Activated T-helper 1 cell treated with Interleukin-2 at 50 U/mL for 16 hours (primary cell): ENCODE results near the gene RAB26.
A peak's percentile ranks its signal among the peaks of the same experiment; 100 is the strongest.
"Not testable (repeated sequence)": the region's sequence is repeated elsewhere in the genome, so short reads cannot be mapped to it uniquely, and the experiment has no call there.

Experiments used
- DNase-seq: peaks from one replicate; pipeline ENCODE4 v3.0.0-alpha.2; 2020; ENCODE audit warnings: low read depth

The RAB26 gene

GRCh38 chr16:2117341-2117740 is 31.1 kb upstream of the RAB26 start:
- DNase-seq: not testable (repeated sequence)

GRCh38 chr16:2117960-2118722 is 30.3 kb upstream of the RAB26 start:
- DNase-seq: not testable (repeated sequence)

- not testable (repeated sequence) for DNase-seq
Measured at GRCh38 chr16:2121325-2121724, 27.1 kb upstream of the RAB26 start.

- no peak for DNase-seq
Measured at GRCh38 chr16:2121853-2122252, 26.6 kb upstream of the RAB26 start.

GRCh38 chr16:2122429-2122828 is 26.0 kb upstream of the RAB26 start:
- DNase-seq: no peak

GRCh38 chr16:2122934-2123683 is 25.3 kb upstream of the RAB26 start:
- DNase-seq: not testable (repeated sequence)

- DNase-seq: not testable (repeated sequence)
Measured at GRCh38 chr16:2123706-2124376, 24.6 kb upstream of the RAB26 start.

GRCh38 chr16:2124377-2124693 is 24.1 kb upstream of the RAB26 start:
- not testable (repeated sequence) for DNase-seq

GRCh38 chr16:2124694-2125444 is 23.6 kb upstream of the RAB26 start:
- not testable (repeated sequence) for DNase-seq

- DNase-seq: not testable (repeated sequence)
Measured at GRCh38 chr16:2125609-2126008, 22.8 kb upstream of the RAB26 start.

- DNase-seq: not testable (repeated sequence)
Measured at GRCh38 chr16:2126161-2126743, 22.2 kb upstream of the RAB26 start.

- not testable (repeated sequence) for DNase-seq
Measured at GRCh38 chr16:2126928-2127556, 21.4 kb upstream of the RAB26 start.

- DNase-seq: not testable (repeated sequence)
Measured at GRCh38 chr16:2127630-2128280, 20.7 kb upstream of the RAB26 start.

GRCh38 chr16:2129251-2129650 is 19.2 kb upstream of the RAB26 start:
- DNase-seq: not testable (repeated sequence)

GRCh38 chr16:2129890-2130447 is 18.5 kb upstream of the RAB26 start:
- not testable (repeated sequence) for DNase-seq

- not testable (repeated sequence) for DNase-seq
Measured at GRCh38 chr16:2133797-2134196, 14.6 kb upstream of the RAB26 start.

- not testable (repeated sequence) for DNase-seq
Measured at GRCh38 chr16:2135071-2135470, 13.4 kb upstream of the RAB26 start.

GRCh38 chr16:2135770-2136490 is 12.5 kb upstream of the RAB26 start, which contains the start of gene PKD1:
Gene PKD1 (minus strand): TSS chr16:2135898. CDS start chr16:2135689, 209 bp downstream.
- DNase-seq: peak; percentile 98
